NCI-H226 (cell line): ENCODE data around the gene ABCC5.

ENCODE experiments used
- DNase-seq: peaks from one replicate; pipeline ENCODE4 v3.0.0-alpha.2; 2015

ABCC5 gene

DNA sequence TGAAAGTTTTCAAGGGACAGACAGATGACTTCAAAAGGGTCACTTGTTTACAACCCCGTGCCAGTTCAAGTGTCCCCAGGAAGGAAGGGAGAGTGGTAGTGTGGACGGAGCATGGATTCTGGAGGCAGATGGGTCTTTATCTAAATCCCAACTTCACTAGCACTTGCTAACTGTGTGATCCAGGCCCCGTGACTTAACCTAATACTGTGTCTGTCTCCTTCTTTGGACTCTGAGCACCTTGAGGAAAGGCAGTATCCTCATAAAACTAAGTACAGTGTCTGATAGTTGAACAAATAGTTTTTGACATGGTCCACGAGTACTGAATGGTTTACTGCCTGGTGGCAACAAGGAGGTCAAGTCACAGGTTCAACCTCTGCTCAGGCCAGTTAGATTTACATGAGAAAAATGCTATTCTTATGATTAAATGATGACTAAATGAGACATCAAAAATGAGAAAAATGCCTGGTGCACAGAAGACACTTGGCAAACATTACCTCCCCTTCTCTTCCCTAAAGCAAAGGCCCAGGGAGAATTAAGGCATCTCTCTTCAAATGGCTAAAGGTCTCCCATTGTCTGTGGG lies 48.9 kb downstream of the ABCC5 start:
- DNase-seq: no peak

- DNase-seq: no peak
Measured at GRCh38 chr3:183967693-183968092, 50.0 kb downstream of the ABCC5 start.

GRCh38 chr3:183966361-183966791 lies 51.3 kb downstream of the ABCC5 start:
- no peak for DNase-seq

GRCh38 chr3:183962807-183963206 lies 54.9 kb downstream of the ABCC5 start:
- no peak for DNase-seq

- DNase-seq: no peak
Measured at GRCh38 chr3:183959214-183959613, 58.5 kb downstream of the ABCC5 start.

DNA sequence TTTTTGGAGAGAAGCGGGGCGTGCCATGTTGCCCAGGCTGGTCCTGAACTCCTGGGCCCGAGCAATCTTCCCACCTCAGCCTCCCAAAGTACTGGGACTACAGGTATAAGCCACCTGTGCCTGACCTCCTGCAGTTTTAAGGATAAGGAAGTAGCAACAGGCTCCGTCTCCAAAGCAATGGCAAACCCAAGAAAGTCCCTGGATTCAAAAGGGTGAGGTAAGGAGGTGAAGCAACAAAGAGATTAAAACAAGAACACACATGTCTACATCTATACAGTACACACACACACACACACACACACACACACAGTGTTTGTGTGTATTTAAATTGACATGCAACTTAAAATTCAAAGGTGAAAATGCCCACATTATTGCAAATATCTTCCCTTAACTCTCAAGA lies 58.9 kb downstream of the ABCC5 start:
- no peak for DNase-seq

DNA sequence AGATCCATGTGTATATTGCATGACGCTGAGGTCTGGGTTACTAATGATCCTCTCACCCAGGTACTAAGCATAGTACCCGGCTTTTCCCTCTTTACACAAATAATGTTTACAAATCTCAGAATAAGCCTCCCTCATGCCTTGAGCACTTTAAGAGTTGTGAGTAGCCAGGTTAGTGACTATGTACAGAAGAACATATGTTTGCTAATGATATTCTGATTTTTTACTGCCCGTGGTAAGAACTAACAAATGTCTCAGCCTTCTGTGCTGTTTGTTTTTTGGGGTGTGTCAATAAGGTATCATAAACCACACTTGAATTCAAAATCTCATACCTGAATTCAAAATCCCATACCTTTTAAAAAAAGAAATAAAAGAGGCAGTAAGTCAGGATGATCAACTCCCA lies 59.5 kb downstream of the ABCC5 start:
- DNase-seq: no peak

- DNase-seq: no peak
Measured at GRCh38 chr3:183954875-183955274, 62.8 kb downstream of the ABCC5 start.

- no peak for DNase-seq
Measured at GRCh38 chr3:183953471-183954070, 64.1 kb downstream of the ABCC5 start.

- no peak for DNase-seq
Measured at GRCh38 chr3:183951459-183951858, 66.2 kb downstream of the ABCC5 start.

DNA sequence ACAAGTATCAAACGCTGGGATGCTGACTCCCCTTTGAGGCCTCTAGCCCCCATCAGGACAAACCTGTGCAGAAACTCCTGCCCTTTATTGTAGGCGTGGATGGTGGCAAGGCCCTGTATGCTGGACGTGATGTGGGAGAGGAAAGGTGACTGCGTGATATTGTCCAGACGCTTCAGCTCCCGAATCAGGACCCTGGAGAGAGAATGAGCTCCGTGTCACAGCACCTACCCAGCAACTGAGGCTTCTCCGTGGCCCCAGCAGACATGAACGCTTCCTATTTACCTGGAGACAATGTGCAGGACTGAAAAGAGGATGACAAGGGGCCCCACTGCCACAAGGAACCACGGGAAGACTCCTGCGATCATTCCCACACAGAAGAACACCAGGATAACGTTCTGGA lies 68.0 kb downstream of the ABCC5 start:
- DNase-seq: no peak

- no peak for DNase-seq
Measured at GRCh38 chr3:183946037-183946436, 71.6 kb downstream of the ABCC5 start.

DNA sequence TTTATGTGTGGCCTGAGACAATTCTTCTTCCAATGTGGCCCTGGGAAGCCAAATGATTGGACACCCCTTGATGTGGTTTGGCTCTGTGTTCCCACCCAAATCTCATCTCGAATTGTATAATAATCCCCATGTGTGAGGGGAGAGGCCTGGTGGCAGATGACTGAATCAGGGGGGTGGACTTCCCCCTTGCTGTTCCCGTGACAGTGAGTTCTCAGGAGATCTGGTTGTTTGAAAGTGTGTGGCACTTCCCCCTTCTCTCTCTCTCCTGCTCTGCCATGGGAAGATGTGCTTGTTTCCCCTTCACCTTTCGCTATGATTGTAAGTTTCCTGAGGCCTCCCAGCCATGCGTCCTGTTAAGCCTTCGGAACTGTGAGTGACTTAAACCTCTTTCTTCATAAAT lies 72.9 kb downstream of the ABCC5 start:
- no peak for DNase-seq

GRCh38 chr3:183943739-183944138 lies 73.9 kb downstream of the ABCC5 start:
- DNase-seq: no peak

DNA sequence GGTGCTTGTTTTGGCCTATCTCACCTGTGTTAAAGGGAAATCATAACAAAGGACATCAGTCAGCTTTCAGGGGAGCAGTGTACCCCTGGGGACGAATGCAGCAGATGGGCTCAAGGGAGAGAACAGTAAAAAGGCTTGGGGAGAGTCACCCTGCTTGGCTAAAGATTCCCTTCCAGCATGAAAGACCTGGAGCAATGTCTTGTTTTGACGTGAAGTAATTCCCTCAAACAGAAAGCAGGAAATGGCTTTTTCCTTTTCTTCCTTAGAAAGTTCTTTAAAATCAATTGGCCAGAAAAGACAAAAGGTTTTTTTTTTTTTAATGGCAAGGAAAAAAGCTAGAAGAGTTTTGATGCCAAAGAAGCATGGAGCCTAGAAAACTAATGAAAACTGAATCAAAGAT lies 76.5 kb downstream of the ABCC5 start:
- no peak for DNase-seq

- DNase-seq: no peak
Measured at GRCh38 chr3:183937601-183938286, 79.9 kb downstream of the ABCC5 start.

DNA sequence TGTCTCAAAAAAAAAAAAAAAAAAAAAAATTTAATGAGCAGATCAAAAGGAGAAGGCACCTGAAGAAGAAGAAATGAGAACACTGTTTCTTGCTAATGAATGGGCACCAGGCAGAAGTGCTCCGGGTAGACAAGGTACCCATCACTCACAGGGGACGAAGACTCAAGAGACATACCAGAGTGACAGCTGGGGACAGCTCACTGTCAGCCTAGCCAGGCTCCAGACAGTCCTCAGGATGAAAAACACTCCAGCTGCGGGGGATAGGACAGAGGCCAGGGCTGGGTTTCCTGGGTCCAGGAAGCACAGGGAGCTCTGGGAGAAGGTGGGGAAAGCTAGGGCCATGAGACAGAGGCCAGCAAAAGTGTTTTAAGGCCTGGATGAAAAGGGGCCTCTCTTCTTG lies 84.5 kb downstream of the ABCC5 start:
- no peak for DNase-seq

DNA sequence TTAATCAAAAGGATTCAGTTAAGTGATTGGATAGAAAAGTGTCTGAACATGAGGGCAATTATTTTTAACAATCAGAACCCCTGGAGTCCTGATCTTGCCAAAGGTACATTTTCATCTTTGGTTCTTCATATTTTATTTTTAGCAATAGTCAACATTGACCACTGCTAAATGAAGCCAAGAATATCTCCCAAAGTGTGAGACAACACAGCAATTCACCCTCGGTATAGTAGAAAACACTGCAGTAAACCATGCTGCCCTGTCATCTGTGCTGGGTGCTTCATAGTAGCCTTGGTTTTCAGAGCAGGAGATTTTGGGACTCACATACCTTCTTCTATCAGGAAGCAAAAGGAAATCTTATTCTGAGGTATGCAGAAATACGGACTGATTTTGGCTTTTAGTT lies 85.8 kb downstream of the ABCC5 start:
- DNase-seq: no peak

DNA sequence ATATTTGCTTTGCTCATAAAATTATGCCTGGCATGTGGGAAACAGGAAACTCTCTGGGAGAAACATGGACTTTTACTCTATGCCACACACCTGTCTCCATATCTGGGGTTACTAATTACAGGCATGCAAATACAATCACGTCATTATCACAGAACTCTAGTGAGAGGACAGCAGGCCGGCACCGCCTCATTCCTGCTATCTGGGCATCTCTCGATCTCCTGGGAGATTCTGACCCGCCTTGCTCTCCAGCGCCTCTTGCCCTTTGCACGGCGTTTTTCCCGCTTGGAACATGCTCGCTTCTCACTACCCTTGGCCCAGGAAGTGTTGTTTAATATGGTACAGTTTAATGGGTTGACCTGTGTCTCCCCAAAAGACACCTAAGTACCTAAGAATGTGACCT lies 87.6 kb downstream of the ABCC5 start:
- DNase-seq: no peak

GRCh38 chr3:183927059-183927458 lies 90.6 kb downstream of the ABCC5 start:
- no peak for DNase-seq

GRCh38 chr3:183924956-183925355 lies 92.7 kb downstream of the ABCC5 start:
- no peak for DNase-seq

- DNase-seq: no peak
Measured at GRCh38 chr3:183924543-183924942, 93.1 kb downstream of the ABCC5 start.

DNA sequence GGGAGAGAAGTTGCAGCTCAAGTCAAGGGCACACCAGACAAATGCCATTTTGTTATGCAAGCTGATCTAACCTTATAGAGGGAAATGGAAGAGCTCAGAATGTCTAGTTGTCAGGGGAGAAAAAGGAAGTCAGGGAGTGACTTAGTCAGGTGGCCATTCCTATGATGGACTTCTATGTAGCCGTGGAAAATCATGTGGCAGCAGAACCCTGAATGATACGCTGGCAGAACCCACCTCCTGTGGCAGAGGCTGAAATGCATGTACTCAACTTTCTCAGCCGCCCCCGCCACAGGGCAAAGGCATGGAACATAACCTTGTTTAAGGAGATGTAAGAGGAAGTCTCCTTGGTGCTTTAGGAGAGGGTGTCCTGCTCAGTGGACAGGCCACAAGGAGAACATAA lies 95.3 kb downstream of the ABCC5 start:
- DNase-seq: no peak

DNA sequence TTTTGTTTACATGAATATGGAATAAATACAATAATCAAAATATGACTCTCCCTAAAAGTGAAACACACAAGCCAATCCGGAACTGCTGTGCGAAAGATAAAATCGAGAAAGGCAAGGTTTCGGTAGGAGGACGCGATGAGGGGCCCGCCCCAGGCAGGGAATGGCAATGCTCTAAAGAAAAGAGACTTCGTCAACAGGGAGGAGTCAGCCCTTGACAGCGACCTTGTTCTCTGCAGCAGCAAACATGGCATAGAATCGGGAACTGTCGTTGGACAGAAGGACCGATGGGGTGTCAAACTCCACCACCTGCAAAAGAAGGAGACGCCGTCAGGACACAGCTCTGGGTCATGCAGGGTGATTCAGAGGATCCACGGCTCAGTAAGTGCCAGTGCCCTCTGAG lies 96.6 kb downstream of the ABCC5 start:
- no peak for DNase-seq

- DNase-seq: no peak
Measured at GRCh38 chr3:183920416-183920815, 97.3 kb downstream of the ABCC5 start.
